HG03039 (cell line): ENCODE measurements around the gene R3HDM2.
A peak's percentile ranks its signal among the peaks of the same experiment; 100 is the strongest.

Experiments
- ATAC-seq: cut with Tn5 transposase; IDR thresholded peaks from one replicate; pipeline ENCODE4 v1.9.1; 2021; ENCODE audit warnings: mild to moderate bottlenecking, moderate library complexity; ENCODE audit not compliant: unreplicated experiment

R3HDM2 gene

GRCh38 chr12:57220770-57221168 is 210.1 kb downstream of the R3HDM2 start:
- ATAC-seq = no peak

DNA sequence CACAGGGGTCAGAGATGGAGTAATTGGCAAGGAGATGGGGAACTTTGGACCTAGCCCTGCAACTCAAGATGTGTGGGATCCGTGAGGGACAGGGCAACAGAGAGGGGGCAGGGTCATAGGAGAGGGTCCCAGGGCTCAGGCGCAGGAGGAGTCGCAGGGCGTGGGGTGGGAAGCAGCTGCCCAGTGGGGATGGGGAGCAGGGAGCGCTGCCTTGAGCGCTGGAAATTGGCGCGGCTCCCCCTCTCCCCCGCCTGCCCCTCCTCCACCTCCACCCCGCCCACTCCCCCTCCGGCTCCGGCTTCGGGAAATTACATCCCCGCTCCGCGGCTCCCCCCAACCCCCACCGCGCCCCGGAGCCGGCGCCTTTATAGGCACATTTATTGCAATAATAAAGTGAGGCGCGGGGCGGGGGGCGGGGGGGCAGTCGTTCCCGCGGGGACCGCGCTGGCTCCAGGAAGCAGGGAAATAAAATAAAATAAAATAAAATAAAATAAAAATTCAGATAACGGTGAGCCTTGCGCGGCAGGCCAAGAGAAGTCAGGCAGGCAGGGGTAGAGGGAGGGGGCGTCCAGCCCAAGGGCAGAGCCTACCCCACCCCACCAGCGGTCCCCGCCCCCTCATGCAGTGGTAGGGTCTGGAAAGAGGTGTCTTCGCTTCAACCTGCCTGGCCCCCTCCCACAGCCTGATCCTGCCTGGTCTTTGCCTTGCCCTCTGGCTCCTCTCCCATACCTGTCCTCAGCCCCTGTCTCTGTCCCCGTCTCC is 210.7 kb downstream of the R3HDM2 start:
- no peak for ATAC-seq

DNA sequence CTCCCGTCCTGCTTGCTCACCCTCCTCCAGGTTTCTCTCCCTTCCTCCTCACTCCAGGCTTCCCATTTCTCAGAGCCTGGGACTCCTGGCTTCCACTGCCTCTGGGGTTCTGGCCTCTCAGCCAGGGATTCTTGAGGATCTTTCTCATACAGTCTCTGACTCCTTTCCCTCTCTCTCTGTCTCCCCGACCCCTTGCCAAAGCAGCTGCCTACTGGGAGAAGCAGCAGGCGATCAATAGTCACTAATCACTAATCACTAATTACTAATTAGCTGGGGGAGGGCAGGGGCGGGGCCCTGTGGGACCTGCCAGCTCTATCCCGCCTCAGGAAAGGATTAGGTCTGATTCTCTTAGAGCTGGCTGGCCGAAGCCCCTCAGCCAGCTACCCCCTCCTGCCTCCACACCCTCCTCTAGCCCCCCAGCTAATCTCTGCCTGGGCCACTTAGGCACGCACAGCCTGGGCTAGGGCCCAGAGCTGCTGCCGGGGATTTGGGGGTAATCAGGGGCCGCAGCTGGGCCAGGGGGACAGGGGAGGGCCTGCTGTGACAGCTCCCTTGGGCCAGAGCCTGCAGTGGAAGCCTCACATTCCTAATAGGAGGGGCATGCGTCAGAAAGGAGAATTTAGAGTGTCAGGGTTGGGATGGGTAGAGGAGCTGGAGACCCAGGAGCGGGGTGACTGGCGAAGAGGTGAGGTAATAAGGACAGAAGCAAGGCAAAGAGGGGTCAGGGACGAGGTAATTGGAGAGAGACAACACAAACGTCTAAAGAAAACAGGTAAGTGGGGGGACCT is 211.4 kb downstream of the R3HDM2 start:
- ATAC-seq = no peak

GRCh38 chr12:57218030-57218853 is 212.6 kb downstream of the R3HDM2 start:
- no peak for ATAC-seq

DNA sequence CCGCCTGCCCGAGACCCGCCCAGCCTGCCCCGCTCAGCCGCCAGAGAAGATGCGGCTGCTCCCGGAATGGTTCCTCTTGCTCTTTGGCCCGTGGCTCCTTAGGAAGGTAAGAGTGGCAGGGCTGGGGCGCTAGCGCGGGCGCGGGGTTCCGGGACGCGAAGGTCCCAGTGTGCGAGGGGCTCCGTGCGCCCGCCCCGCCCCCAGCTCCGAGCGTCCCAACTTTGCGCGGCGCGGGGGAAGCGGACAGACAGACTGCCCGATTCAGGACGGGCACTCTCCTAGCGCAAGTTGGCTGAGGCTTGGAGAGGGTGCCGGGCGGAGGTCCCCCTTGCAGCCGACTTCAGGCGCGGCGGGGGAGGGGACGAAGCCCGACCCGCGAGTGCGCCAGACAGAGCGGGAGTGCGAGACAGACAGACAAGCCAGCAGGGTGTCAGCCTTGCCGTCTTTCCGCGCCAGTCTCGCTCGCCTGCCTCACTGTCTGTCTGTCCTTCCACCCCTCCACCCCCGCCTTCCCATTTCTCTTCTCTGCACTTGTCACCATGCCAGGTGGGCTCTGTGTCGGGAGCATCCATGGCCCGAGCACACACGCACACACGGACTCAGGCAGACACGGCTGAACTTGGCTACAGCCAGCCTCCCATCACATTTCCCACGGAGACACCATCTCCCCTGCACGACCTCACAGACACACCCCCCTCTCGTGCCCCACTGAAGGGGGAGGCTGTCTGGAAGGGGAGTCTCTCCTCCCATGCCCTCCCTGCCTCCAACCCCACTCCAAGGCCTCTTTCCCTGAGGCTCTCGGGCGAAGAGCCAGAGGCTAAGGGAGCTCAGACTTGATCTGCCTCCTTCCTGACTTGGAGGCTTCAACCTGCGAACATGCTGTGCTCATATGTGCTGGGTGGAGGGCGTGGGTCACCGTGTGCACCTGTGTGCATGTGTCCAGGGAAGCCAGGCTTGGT is 213.6 kb downstream of the R3HDM2 start:
- no peak for ATAC-seq

GRCh38 chr12:57216014-57216911 is 214.6 kb downstream of the R3HDM2 start, which contains the start of gene NXPH4:
NXPH4 (plus strand) TSS chr12:57216794; CDS start chr12:57216970, 176 bp downstream.
- ATAC-seq = no peak

- ATAC-seq = peak; percentile 38
Observed at GRCh38 chr12:57215668-57216013, 215.2 kb downstream of the R3HDM2 start.

- no peak for ATAC-seq
Observed at GRCh38 chr12:57215065-57215464, 215.8 kb downstream of the R3HDM2 start.

DNA sequence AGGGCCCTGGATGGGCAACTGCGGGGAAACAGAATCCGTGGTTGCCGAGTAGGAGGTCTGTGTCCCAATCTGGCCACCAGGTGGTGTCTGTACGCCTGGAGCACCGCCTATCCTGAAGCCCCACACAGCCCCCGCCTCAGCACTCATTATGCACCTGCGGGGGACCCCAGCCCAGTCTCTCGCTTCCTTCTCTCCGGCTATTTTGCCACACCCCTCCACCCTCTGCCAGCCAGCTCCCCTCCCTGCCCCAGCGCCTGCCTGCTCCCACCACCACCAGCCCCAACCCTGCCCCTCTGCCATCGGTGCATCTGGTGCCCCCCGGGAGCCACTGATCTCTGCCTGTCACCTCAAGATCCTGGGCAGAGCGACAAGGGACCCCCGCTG is 216.5 kb downstream of the R3HDM2 start:
- no peak for ATAC-seq

- ATAC-seq = no peak
Observed at GRCh38 chr12:57213763-57214397, 217.0 kb downstream of the R3HDM2 start.

DNA sequence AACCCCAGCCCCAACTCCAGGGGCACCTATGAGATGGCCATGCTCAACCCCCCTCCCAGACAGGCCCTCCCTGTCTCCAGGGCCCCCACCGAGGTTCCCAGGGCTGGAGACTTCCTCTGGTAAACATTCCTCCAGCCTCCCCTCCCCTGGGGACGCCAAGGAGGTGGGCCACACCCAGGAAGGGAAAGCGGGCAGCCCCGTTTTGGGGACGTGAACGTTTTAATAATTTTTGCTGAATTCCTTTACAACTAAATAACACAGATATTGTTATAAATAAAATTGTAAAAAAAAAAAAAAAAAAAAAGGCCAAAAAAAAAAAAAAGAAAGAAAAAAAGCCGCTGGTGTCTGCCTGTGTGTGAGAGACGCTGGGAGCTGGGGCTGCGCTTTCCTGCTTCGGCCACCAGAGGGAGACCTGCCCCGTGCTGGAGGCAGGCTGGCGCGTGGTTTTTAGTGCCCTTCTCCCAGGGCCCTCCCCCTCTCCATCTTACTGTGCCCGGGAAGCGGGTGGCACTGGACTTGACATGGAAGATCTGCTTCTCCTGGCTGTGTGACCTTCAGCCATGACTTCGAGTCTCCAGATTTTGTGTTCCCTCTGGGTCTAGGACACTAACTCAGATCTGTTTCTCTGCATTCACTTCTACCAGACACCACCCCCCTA is 217.7 kb downstream of the R3HDM2 start:
- ATAC-seq = no peak

GRCh38 chr12:57212701-57213057 is 218.2 kb downstream of the R3HDM2 start:
- ATAC-seq = no peak

DNA sequence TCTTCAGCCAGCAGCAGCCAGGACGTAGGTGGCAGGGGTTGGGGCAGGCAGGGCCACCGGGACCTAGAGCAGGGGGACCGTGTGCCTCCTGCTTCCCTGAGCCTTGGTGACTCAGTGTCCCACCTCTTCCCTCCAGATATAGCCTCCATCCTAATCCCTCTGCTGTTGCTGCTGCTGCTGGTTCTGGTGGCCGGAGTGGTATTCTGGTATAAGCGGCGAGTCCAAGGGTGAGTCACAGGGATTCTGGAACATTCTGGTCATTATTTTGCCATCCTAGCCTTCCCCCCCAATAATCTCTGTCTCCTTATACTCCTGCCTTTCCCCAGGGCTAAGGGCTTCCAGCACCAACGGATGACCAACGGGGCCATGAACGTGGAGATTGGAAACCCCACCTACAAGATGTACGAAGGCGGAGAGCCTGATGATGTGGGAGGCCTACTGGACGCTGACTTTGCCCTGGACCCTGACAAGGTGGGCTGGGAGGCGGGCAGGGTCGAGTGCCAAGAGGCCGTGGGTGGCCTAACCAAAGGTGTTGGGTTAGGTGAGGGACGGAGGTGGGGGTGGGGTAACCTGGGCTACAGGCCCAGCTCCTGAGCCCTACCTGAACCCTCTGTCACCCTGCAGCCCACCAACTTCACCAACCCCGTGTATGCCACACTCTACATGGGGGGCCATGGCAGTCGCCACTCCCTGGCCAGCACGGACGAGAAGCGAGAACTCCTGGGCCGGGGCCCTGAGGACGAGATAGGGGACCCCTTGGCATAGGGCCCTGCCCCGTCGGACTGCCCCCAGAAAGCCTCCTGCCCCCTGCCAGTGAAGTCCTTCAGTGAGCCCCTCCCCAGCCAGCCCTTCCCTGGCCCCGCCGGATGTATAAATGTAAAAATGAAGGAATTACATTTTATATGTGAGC is 218.8 kb downstream of the R3HDM2 start:
- no peak for ATAC-seq

DNA sequence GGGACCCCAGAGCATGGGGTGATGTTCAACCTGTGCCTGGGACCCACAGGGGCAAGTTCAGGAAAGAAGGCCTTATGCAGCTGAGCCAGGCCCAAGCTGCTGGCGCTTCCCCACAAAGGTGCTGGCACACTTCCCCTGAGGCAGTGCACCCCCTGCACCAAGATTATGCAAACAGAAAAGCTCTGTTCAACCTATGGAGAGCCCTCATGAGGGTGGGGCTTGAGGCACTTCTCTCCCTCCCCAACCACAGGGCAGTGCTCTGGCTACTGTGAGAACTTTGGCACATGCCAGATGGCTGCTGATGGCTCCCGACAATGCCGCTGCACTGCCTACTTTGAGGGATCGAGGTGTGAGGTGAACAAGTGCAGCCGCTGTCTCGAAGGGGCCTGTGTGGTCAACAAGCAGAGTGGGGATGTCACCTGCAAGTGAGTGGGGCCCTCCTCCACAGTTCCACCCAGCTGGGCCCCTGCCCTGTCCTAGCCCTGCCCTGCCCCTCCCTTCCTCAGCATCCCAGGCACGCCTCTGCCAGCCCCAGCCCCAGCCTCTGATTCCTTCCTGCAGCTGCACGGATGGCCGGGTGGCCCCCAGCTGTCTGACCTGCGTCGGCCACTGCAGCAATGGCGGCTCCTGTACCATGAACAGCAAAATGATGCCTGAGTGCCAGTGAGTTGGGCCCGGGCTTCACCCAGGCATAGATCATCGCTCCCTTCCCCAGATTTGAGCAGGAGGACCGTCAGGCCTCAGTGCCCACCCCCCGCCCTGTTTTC is 219.7 kb downstream of the R3HDM2 start:
- ATAC-seq = no peak

DNA sequence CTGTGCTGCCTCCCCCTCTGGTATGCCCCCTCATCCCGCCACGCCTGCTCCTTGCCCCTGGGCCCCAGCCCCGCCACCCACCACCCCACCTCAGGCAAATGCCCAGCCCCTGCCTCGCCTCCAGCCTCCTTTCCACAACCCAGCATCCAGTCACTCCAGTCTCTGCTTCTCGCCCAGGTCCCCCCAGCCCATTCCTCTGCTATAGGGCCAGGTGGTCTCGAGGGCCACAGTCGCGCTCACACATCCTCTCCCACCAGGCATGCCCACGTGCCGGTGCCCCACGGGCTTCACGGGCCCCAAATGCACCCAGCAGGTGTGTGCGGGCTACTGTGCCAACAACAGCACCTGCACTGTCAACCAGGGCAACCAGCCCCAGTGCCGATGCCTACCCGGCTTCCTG is 220.4 kb downstream of the R3HDM2 start:
- no peak for ATAC-seq

DNA sequence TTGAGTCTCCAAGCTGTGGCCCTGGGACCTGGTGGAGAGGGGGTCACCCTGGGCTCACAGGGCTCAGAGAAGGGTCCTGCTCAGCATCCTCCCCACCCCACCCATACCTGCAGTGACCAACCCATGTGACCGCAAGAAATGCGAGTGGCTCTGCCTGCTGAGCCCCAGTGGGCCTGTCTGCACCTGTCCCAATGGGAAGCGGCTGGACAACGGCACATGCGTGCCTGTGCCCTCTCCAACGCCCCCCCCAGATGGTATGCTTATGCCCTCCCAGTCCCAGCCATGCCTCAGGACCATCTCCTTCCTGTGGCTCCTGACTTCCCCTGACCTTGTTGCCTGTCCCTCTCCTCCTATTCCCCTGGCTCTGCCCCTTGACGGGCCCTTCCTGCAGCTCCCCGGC is 220.9 kb downstream of the R3HDM2 start:
- ATAC-seq = no peak
